Liver (tissue), 3 donors: ENCODE results near the gene CFAP70.
"Not testable (repeated sequence)": the region's sequence is repeated elsewhere in the genome, so short reads cannot be mapped to it uniquely, and the experiment has no call there.

Source experiments
- ATF3 ChIP-seq: IDR thresholded peaks from 2 replicates; pipeline ENCODE4 v1.6.1; 2016; ENCODE audit warnings: antibody characterized with exemption
- CTCF ChIP-seq: fragments of 150-350 bp; IDR thresholded peaks from 2 replicates; pipeline ENCODE4 v1.5.1; 2017; ENCODE audit warnings: improper control_type of control experiment, low read depth, low read length; ENCODE audit not compliant: missing input control
- FOXA1 ChIP-seq: IDR thresholded peaks from 2 replicates; pipeline ENCODE4 v1.6.1; 2016; ENCODE audit warnings: antibody characterized with exemption
- GABPA ChIP-seq, 2 donors: IDR thresholded peaks in 1 of 2; conservative IDR thresholded peaks in 1 of 2; 2 replicates each; pipeline ENCODE4 v1.6.1; 2016; ENCODE audit warnings: antibody characterized with exemption in 2 of 2, mild to moderate bottlenecking in 1 of 2, moderate library complexity in 1 of 2
- JUND ChIP-seq, 2 donors: IDR thresholded peaks; 2 replicates each; pipeline ENCODE4 v1.6.1; 2016; ENCODE audit warnings: antibody characterized with exemption in 2 of 2
- MAX ChIP-seq: IDR thresholded peaks from 2 replicates; pipeline ENCODE4 v1.6.1; 2016; ENCODE audit warnings: antibody characterized with exemption
- NR2F2 ChIP-seq: IDR thresholded peaks from 2 replicates; pipeline ENCODE4 v1.6.1; 2016; ENCODE audit warnings: antibody characterized with exemption
- RAD21 ChIP-seq, 2 donors: IDR thresholded peaks; 2 replicates each; pipeline ENCODE4 v1.6.1; 2016; ENCODE audit warnings: antibody characterized with exemption in 2 of 2, mild to moderate bottlenecking in 2 of 2
- REST ChIP-seq: IDR thresholded peaks from 2 replicates; pipeline ENCODE4 v1.6.1; 2016; ENCODE audit warnings: antibody characterized with exemption, mild to moderate bottlenecking
- RXRA ChIP-seq, 2 donors: IDR thresholded peaks; 2 replicates each; pipeline ENCODE4 v1.6.1; 2017 to 2018; ENCODE audit warnings: antibody characterized with exemption in 2 of 2, mild to moderate bottlenecking in 1 of 2
- SP1 ChIP-seq: IDR thresholded peaks from 2 replicates; pipeline ENCODE4 v1.6.1; 2018; ENCODE audit warnings: antibody characterized with exemption, mild to moderate bottlenecking
- TAF1 ChIP-seq: conservative IDR thresholded peaks from 2 replicates; pipeline ENCODE4 v1.6.1; 2016; ENCODE audit warnings: antibody characterized with exemption, mild to moderate bottlenecking
- YY1 ChIP-seq: IDR thresholded peaks from 2 replicates; pipeline ENCODE4 v1.6.1; 2016; ENCODE audit warnings: antibody characterized with exemption, mild to moderate bottlenecking
- ZBTB33 ChIP-seq: IDR thresholded peaks from 2 replicates; pipeline ENCODE4 v1.6.1; 2016; ENCODE audit warnings: antibody characterized with exemption
- donor health status: healthy.
- donor health status: healthy.

- not testable (repeated sequence) for TF ChIP-seq CTCF; YY1; JUND (IDR thresholded peaks at IDR 0.05); FOXA1; MAX; RXRA (IDR thresholded peaks at IDR 0.05); ATF3; RAD21 (IDR thresholded peaks at IDR 0.05); TAF1; ZBTB33; SP1; GABPA (IDR thresholded peaks at IDR 0.05 in 1 of 2, conservative IDR thresholded peaks at IDR 0.05 in 1 of 2); REST; NR2F2
These were observed 35.7 kb upstream of the CFAP70 start for GRCh38 chr10:73394325-73394724.
